ENCODE data around the gene DMRTA1. TPM values are rescaled to one million over a fixed set of nuclear protein-coding genes. Genes with fewer than 3 reads are reported as not detected.
"Not testable (repeated sequence)": the region's sequence is repeated elsewhere in the genome, so short reads cannot be mapped to it uniquely, and the experiment has no call there.

Gene DMRTA1
- not detected in 2 replicates for total RNA-seq

GRCh38 chr9:22446589-22446949, at the start of gene DMRTA1:
TSS of gene DMRTA1 (plus strand) at chr9:22446824. CDS start at chr9:22447066, 242 bp downstream.
- no peaks in the 10 kb centered on the region for H3K36me3 Mint-ChIP-seq (ENCODE audit: low read depth)
- intact Hi-C loops (cut with micrococcal nuclease), result loop anchor here (5.0 kb wide), 1 partner anchor 479 kb away; no protein-coding TSS in a partner anchor
- H3K4me3 Mint-ChIP-seq, result peak within 1 kb of the TSS; percentile 51
- H3K9me3 Mint-ChIP-seq, result peaks cover 7% of the 10 kb centered on the region
- no peak for DNase-seq
- peaks cover 44% of the 10 kb centered on the region for H3K27me3 Mint-ChIP-seq
- peaks cover 3% of the 10 kb centered on the region for H3K4me1 Mint-ChIP-seq
- H3K27ac Mint-ChIP-seq, result no peak within 1 kb of the TSS

GRCh38 chr9:22401671-22402070, 45.0 kb upstream of the DMRTA1 start:
- H3K36me3 Mint-ChIP-seq (ENCODE audit: low read depth), result no peaks in the 10 kb centered on the region
- intact Hi-C loops (cut with micrococcal nuclease), result no loop called here
- H3K27me3 Mint-ChIP-seq, result no peaks in the 10 kb centered on the region
- H3K9me3 Mint-ChIP-seq, result no peaks in the 10 kb centered on the region
- no peaks in the 10 kb centered on the region for H3K4me1 Mint-ChIP-seq
- H3K4me3 Mint-ChIP-seq, result no peak overlapping the region
- H3K27ac Mint-ChIP-seq, result no peak overlapping the region
- DNase-seq, result no peak

GRCh38 chr9:22405869-22406659, 40.6 kb upstream of the DMRTA1 start:
- no peak overlapping the region for H3K4me3 Mint-ChIP-seq
- H3K4me1 Mint-ChIP-seq, result no peaks in the 10 kb centered on the region
- DNase-seq, result no peak
- no peak overlapping the region for H3K27ac Mint-ChIP-seq
- H3K36me3 Mint-ChIP-seq (ENCODE audit: low read depth), result no peaks in the 10 kb centered on the region
- intact Hi-C loops (cut with micrococcal nuclease), result no loop called here
- no peaks in the 10 kb centered on the region for H3K27me3 Mint-ChIP-seq
- no peaks in the 10 kb centered on the region for H3K9me3 Mint-ChIP-seq

- H3K4me1 Mint-ChIP-seq, result no peaks in the 10 kb centered on the region
- intact Hi-C loops (cut with micrococcal nuclease), result no loop called here
- H3K9me3 Mint-ChIP-seq, result no peaks in the 10 kb centered on the region
- no peaks in the 10 kb centered on the region for H3K27me3 Mint-ChIP-seq
- no peak overlapping the region for H3K27ac Mint-ChIP-seq
- no peak for DNase-seq
- H3K4me3 Mint-ChIP-seq, result no peak overlapping the region
- no peaks in the 10 kb centered on the region for H3K36me3 Mint-ChIP-seq (ENCODE audit: low read depth)
These were observed 32.7 kb upstream of the DMRTA1 start for GRCh38 chr9:22413884-22414283.

GRCh38 chr9:22415941-22416691, 30.5 kb upstream of the DMRTA1 start:
- H3K36me3 Mint-ChIP-seq (ENCODE audit: low read depth), result no peaks in the 10 kb centered on the region
- no peak overlapping the region for H3K4me3 Mint-ChIP-seq

GRCh38 chr9:22416692-22417060, 29.9 kb upstream of the DMRTA1 start:
- Mint-ChIP-seq H3K27ac (no peak overlapping the region), H3K36me3 (ENCODE audit: low read depth) (no peaks in the 10 kb centered on the region), H3K4me1 (no peaks in the 10 kb centered on the region), H3K27me3 (peaks cover under 1% of the 10 kb centered on the region), H3K4me3 (no peak overlapping the region), H3K9me3 (no peaks in the 10 kb centered on the region)
- no peak for DNase-seq
- intact Hi-C loops (cut with micrococcal nuclease), result no loop called here

More at GRCh38 chr9:22415941-22416691, 30.5 kb upstream of the DMRTA1 start:
- Mint-ChIP-seq H3K9me3 (no peaks in the 10 kb centered on the region), H3K27ac (no peak overlapping the region), H3K27me3 (no peaks in the 10 kb centered on the region), H3K4me1 (no peaks in the 10 kb centered on the region)
- intact Hi-C loops (cut with micrococcal nuclease), result no loop called here
- DNase-seq, result no peak

GRCh38 chr9:22423566-22423965, 23.1 kb upstream of the DMRTA1 start:
- H3K36me3 Mint-ChIP-seq (ENCODE audit: low read depth), result no peaks in the 10 kb centered on the region
- intact Hi-C loops (cut with micrococcal nuclease), result no loop called here
- no peak for DNase-seq
- H3K4me3 Mint-ChIP-seq, result no peak overlapping the region
- no peaks in the 10 kb centered on the region for H3K9me3 Mint-ChIP-seq
- H3K27me3 Mint-ChIP-seq, result peaks cover 1% of the 10 kb centered on the region
- H3K27ac Mint-ChIP-seq, result no peak overlapping the region
- H3K4me1 Mint-ChIP-seq, result no peaks in the 10 kb centered on the region

- no peaks in the 10 kb centered on the region for H3K36me3 Mint-ChIP-seq (ENCODE audit: low read depth)
- DNase-seq, result no peak
- H3K27me3 Mint-ChIP-seq, result peaks cover 2% of the 10 kb centered on the region
- intact Hi-C loops (cut with micrococcal nuclease), result no loop called here
- H3K9me3 Mint-ChIP-seq, result no peaks in the 10 kb centered on the region
- H3K27ac Mint-ChIP-seq, result no peak overlapping the region
- H3K4me1 Mint-ChIP-seq, result no peaks in the 10 kb centered on the region
- no peak overlapping the region for H3K4me3 Mint-ChIP-seq
These were observed 22.0 kb upstream of the DMRTA1 start for GRCh38 chr9:22424616-22425015.

GRCh38 chr9:22425551-22425950, 21.1 kb upstream of the DMRTA1 start:
- no peak overlapping the region for H3K4me3 Mint-ChIP-seq
- no peak for DNase-seq
- no peaks in the 10 kb centered on the region for H3K9me3 Mint-ChIP-seq
- intact Hi-C loops (cut with micrococcal nuclease), result no loop called here
- H3K27ac Mint-ChIP-seq, result no peak overlapping the region
- no peaks in the 10 kb centered on the region for H3K4me1 Mint-ChIP-seq
- peaks cover 6% of the 10 kb centered on the region for H3K27me3 Mint-ChIP-seq
- H3K36me3 Mint-ChIP-seq (ENCODE audit: low read depth), result no peaks in the 10 kb centered on the region

- Mint-ChIP-seq H3K27me3 (peaks cover 7% of the 10 kb centered on the region), H3K27ac (no peak overlapping the region), H3K36me3 (ENCODE audit: low read depth) (no peaks in the 10 kb centered on the region), H3K9me3 (no peaks in the 10 kb centered on the region), H3K4me1 (no peaks in the 10 kb centered on the region), H3K4me3 (no peak overlapping the region)
- DNase-seq, result no peak
- intact Hi-C loops (cut with micrococcal nuclease), result no loop called here
These were observed 19.3 kb upstream of the DMRTA1 start for GRCh38 chr9:22427226-22427880.

- H3K9me3 Mint-ChIP-seq, result no peaks in the 10 kb centered on the region
- H3K4me3 Mint-ChIP-seq, result no peak overlapping the region
- no peak overlapping the region for H3K27ac Mint-ChIP-seq
- no peaks in the 10 kb centered on the region for H3K4me1 Mint-ChIP-seq
- no peak for DNase-seq
- intact Hi-C loops (cut with micrococcal nuclease), result no loop called here
- no peaks in the 10 kb centered on the region for H3K36me3 Mint-ChIP-seq (ENCODE audit: low read depth)
- peaks cover 7% of the 10 kb centered on the region for H3K27me3 Mint-ChIP-seq
These were observed 12.9 kb upstream of the DMRTA1 start for GRCh38 chr9:22433691-22434090.

GRCh38 chr9:22435252-22435651, 11.4 kb upstream of the DMRTA1 start:
- H3K4me3 Mint-ChIP-seq; DNase-seq; intact Hi-C loops (cut with micrococcal nuclease); H3K36me3 Mint-ChIP-seq (ENCODE audit: low read depth); H3K27me3 Mint-ChIP-seq; H3K9me3 Mint-ChIP-seq; H3K27ac Mint-ChIP-seq; H3K4me1 Mint-ChIP-seq: not testable (repeated sequence)

GRCh38 chr9:22437461-22438067, 9.1 kb upstream of the DMRTA1 start:
- H3K36me3 Mint-ChIP-seq (ENCODE audit: low read depth); intact Hi-C loops (cut with micrococcal nuclease); H3K9me3 Mint-ChIP-seq; DNase-seq; H3K27ac Mint-ChIP-seq; H3K4me3 Mint-ChIP-seq; H3K4me1 Mint-ChIP-seq; H3K27me3 Mint-ChIP-seq: not testable (repeated sequence)

GRCh38 chr9:22440841-22441240, 5.8 kb upstream of the DMRTA1 start:
- no peak for DNase-seq
- intact Hi-C loops (cut with micrococcal nuclease), result no loop called here
- Mint-ChIP-seq H3K27ac (no peak overlapping the region), H3K4me1 (no peaks in the 10 kb centered on the region), H3K4me3 (no peak overlapping the region), H3K36me3 (ENCODE audit: low read depth) (no peaks in the 10 kb centered on the region), H3K27me3 (peaks cover 16% of the 10 kb centered on the region), H3K9me3 (peaks cover 8% of the 10 kb centered on the region)
